GM13976 (cell line): ENCODE data around the gene HBG2.
"Not testable (repeated sequence)": the region's sequence is repeated elsewhere in the genome, so short reads cannot be mapped to it uniquely, and the experiment has no call there.

Source experiments
- DNase-seq: peaks from one replicate; pipeline ENCODE4 v3.0.0; 2012; ENCODE audit warnings: low spot score
- CTCF ChIP-seq: IDR thresholded peaks from 2 replicates; pipeline ENCODE4 v1.5.1; 2012; ENCODE audit warnings: borderline replicate concordance, mild to moderate bottlenecking; ENCODE audit not compliant: insufficient read depth; ENCODE audit errors: extremely low read depth, missing control alignments, control extremely low read depth
- in situ Hi-C: fragments of 300-500 bp; cut with MboI; formaldehyde crosslinking; loops from one replicate; pipeline ENCODE4 v1.12.0; 2022; ENCODE audit warnings: low sequenced_read_pairs, mixed read lengths, inconsistent platforms; ENCODE audit not compliant: unreplicated experiment

HBG2 gene

GRCh38 chr11:5265832-5266231 lies 11.3 kb upstream of the HBG2 start:
- no peak for TF ChIP-seq CTCF
- in situ Hi-C loops: no loop called here

GRCh38 chr11:5258543-5259262 lies 4.1 kb upstream of the HBG2 start:
- in situ Hi-C loops: no loop called here
- DNase-seq: no peak
- TF ChIP-seq CTCF: no peak

More at GRCh38 chr11:5265832-5266231, 11.3 kb upstream of the HBG2 start:
- no peak for DNase-seq

GRCh38 chr11:5257296-5257695 lies 2.7 kb upstream of the HBG2 start:
- no peak for TF ChIP-seq CTCF
- in situ Hi-C loops: no loop called here

GRCh38 chr11:5254023-5254422 lies 558 bp downstream of the HBG2 start:
- DNase-seq, in situ Hi-C loops: not testable (repeated sequence)

More at GRCh38 chr11:5257296-5257695, 2.7 kb upstream of the HBG2 start:
- DNase-seq: no peak

- DNase-seq, in situ Hi-C loops: not testable (repeated sequence)
These were observed 1.1 kb downstream of the HBG2 start for GRCh38 chr11:5253440-5253839.

- TF ChIP-seq CTCF: no peak
- DNase-seq: no peak
- in situ Hi-C loops: no loop called here
These were observed 1.7 kb downstream of the HBG2 start for GRCh38 chr11:5252919-5253265.

GRCh38 chr11:5252192-5252918 lies 2.2 kb downstream of the HBG2 start:
- DNase-seq: no peak
- in situ Hi-C loops: no loop called here
- no peak for TF ChIP-seq CTCF
